GOT3 (cell line): ENCODE data around the gene CDKN1A.
"Not testable (repeated sequence)": the region's sequence is repeated elsewhere in the genome, so short reads cannot be mapped to it uniquely, and the experiment has no call there.

ENCODE experiments used
- DNase-seq: peaks from one replicate; lab custom pipeline; 2025; ENCODE audit warnings: mixed read lengths; lab: John Stamatoyannopoulos, UW

CDKN1A gene

GRCh38 chr6:36695414-36695813 is 16.9 kb downstream of the CDKN1A start:
- no peak for DNase-seq

GRCh38 chr6:36697481-36697903 is 19.0 kb downstream of the CDKN1A start, which contains the start of gene RAB44:
TSS of gene RAB44 (plus strand) at chr6:36697826. CDS start at chr6:36704236, 6,410 bp downstream.
- DNase-seq, result no peak

GRCh38 chr6:36698196-36698595 is 19.7 kb downstream of the CDKN1A start:
- no peak for DNase-seq

GRCh38 chr6:36698871-36699271 is 20.4 kb downstream of the CDKN1A start:
- DNase-seq, result no peak

GRCh38 chr6:36699348-36699747 is 20.8 kb downstream of the CDKN1A start:
- DNase-seq, result no peak

GRCh38 chr6:36700071-36700812 is 21.7 kb downstream of the CDKN1A start:
- no peak for DNase-seq

GRCh38 chr6:36700831-36701230 is 22.3 kb downstream of the CDKN1A start:
- no peak for DNase-seq

GRCh38 chr6:36701401-36701991 is 23.0 kb downstream of the CDKN1A start:
- DNase-seq, result no peak

- DNase-seq, result no peak
Observed at GRCh38 chr6:36702656-36703055, 24.1 kb downstream of the CDKN1A start.

GRCh38 chr6:36703081-36703606 is 24.6 kb downstream of the CDKN1A start:
- DNase-seq, result no peak

GRCh38 chr6:36703982-36704381 is 25.5 kb downstream of the CDKN1A start:
- no peak for DNase-seq

- DNase-seq, result not testable (repeated sequence)
Observed at GRCh38 chr6:36704961-36705577, 26.6 kb downstream of the CDKN1A start.

GRCh38 chr6:36706339-36706738 is 27.8 kb downstream of the CDKN1A start:
- no peak for DNase-seq

GRCh38 chr6:36712816-36713215 is 34.3 kb downstream of the CDKN1A start:
- DNase-seq, result no peak

GRCh38 chr6:36713846-36714245 is 35.3 kb downstream of the CDKN1A start:
- no peak for DNase-seq

GRCh38 chr6:36714511-36714910 is 36.0 kb downstream of the CDKN1A start:
- DNase-seq, result no peak

GRCh38 chr6:36715469-36715868 is 37.0 kb downstream of the CDKN1A start:
- DNase-seq, result no peak

- DNase-seq, result no peak
Observed at GRCh38 chr6:36716476-36717093, 38.1 kb downstream of the CDKN1A start.

GRCh38 chr6:36717231-36717825 is 38.8 kb downstream of the CDKN1A start:
- DNase-seq, result no peak

- no peak for DNase-seq
Observed at GRCh38 chr6:36717871-36718540, 39.5 kb downstream of the CDKN1A start.

- DNase-seq, result no peak
Observed at GRCh38 chr6:36718560-36718959, 40.0 kb downstream of the CDKN1A start.
